Activated effector memory CD4-positive, alpha-beta T cell treated with Interleukin-2 at 50 U/mL for 16 hours (primary cell): ENCODE data around the gene TIMM10B.
"Not testable (repeated sequence)": the region's sequence is repeated elsewhere in the genome, so short reads cannot be mapped to it uniquely, and the experiment has no call there.

Experiments used
- DNase-seq: peaks from one replicate; pipeline ENCODE4 v3.0.0-alpha.2; 2020

TIMM10B gene

GRCh38 chr11:6520265-6520664, 39.0 kb downstream of the TIMM10B start:
- no peak for DNase-seq

- DNase-seq = not testable (repeated sequence)
Observed at GRCh38 chr11:6521946-6522345, 40.6 kb downstream of the TIMM10B start.

- DNase-seq = no peak
Observed at GRCh38 chr11:6523253-6523652, 42.0 kb downstream of the TIMM10B start.

GRCh38 chr11:6526411-6527135, 45.3 kb downstream of the TIMM10B start:
- no peak for DNase-seq

GRCh38 chr11:6529266-6529665, 48.0 kb downstream of the TIMM10B start:
- no peak for DNase-seq

- DNase-seq = no peak
Observed at GRCh38 chr11:6530848-6531247, 49.5 kb downstream of the TIMM10B start.

GRCh38 chr11:6531267-6531752, 50.0 kb downstream of the TIMM10B start:
- no peak for DNase-seq
